Fibroblast of villous mesenchyme (primary cell): ENCODE results near the gene BORCS6. TPM values are rescaled to one million over a fixed set of nuclear protein-coding genes. Genes with fewer than 3 reads are reported as not detected.
A peak's percentile ranks its signal among the peaks of the same experiment; 100 is the strongest.

Source experiments
- DNase-seq: peaks from one replicate; pipeline ENCODE4 v3.0.0-alpha.2; 2010; ENCODE audit warnings: low read depth
- H3K4me3 ChIP-seq: 2 replicates; pipeline ENCODE4 v1.5.1; 2011; ENCODE audit warnings: low read depth, mild to moderate bottlenecking, low read length
- total RNA-seq: library from RNA; depleted of rRNA; stranded (reverse); fragments of >200 nt; gene quantifications from 2 replicates; pipeline ENCODE4 v1.2.3, GENCODE V29; 2012
- TF ChIP-seq, protein P1 (sequence below): IDR thresholded peaks from 2 replicates; pipeline ENCODE4 v1.5.1; 2012; ENCODE audit warnings: low read depth, mild to moderate bottlenecking, low read length; ENCODE audit not compliant: insufficient read depth

The BORCS6 gene
- total RNA-seq, 1 donor = 6.0 TPM

DNA sequence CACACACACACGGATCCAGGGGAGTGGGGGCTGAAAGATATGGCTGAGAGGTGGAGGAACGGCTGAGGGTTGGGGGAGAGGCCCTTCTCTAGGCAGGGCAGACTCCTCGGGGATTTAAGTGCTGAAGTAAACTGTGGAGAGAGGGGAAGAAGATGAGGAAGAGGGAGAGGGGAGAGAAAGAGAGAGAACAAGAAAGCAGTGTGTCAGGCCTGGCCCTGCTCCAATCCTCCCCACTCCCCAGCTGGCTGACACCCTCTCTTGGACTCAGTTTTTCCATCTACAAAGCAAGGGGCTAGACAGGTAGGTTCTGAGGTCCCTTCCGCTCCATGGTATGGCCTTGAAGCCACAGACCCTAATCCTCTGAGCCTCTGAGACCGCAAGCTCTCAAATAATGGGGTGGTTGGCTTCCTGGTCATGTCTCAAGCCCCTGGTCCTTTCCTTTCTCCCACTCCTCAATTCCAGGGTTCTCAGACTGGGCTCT, 29.2 kb downstream of the BORCS6 start:
- TF ChIP-seq, protein P1, sequence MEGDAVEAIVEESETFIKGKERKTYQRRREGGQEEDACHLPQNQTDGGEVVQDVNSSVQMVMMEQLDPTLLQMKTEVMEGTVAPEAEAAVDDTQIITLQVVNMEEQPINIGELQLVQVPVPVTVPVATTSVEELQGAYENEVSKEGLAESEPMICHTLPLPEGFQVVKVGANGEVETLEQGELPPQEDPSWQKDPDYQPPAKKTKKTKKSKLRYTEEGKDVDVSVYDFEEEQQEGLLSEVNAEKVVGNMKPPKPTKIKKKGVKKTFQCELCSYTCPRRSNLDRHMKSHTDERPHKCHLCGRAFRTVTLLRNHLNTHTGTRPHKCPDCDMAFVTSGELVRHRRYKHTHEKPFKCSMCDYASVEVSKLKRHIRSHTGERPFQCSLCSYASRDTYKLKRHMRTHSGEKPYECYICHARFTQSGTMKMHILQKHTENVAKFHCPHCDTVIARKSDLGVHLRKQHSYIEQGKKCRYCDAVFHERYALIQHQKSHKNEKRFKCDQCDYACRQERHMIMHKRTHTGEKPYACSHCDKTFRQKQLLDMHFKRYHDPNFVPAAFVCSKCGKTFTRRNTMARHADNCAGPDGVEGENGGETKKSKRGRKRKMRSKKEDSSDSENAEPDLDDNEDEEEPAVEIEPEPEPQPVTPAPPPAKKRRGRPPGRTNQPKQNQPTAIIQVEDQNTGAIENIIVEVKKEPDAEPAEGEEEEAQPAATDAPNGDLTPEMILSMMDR = no peak
- H3K4me3 ChIP-seq = peak overlapping the region; percentile 12
- no peak for DNase-seq

DNA sequence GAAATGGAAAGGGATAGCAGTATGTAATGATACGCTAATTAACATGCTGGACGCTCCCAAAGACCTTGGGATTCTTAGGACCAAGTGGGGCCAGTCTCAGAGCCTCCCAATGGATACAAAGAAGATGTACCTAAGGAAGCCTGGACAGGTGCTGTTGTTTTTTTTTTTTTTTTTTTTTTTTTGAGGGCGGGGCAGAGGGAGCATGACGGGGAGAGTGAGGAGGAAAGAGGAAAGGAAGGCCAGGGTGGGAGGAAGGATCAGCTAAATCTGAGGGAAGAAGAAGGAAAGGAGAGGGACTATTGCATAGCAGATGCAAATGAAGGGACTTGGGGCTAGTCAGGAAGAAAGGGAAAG, 29.8 kb downstream of the BORCS6 start:
- no peak for DNase-seq
- no peak overlapping the region for H3K4me3 ChIP-seq
- TF ChIP-seq, protein P1 = no peak

DNA sequence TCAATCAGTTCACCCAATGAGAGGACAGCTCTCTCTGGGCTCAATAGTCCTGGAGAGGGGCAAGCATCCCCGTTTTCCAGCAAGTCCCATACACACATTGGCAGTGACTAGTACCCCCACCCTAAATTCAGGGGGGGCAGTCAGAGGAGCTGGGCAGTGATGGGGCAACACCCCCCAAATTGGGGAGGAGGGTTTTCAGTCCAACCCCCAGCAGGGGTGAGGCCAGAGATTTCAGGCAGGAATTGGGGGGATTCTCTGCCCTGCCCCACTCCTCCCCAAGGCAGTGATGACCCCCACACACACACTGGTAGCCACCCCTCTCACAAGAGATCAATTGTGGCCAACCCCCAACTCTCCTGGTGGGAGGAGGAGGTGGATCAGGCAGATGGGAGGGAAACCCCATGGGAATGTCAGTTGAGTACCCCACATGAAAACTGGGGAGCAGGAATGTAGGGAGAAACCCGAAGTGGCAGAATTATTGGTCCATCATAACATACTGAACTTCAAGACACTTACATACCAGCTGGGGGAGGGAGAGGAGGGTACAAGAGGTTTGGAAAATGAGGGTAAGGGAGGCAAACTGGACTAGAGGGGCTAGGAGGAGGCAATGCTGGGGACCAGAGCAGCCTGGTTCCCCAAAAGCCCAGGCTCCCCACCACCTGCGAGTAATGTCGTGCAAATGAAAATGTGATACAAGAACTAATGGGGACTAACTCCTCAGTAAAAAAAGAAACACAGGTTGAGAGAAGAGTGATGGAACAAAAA, 30.3 kb downstream of the BORCS6 start:
- TF ChIP-seq, protein P1 = no peak
- DNase-seq = no peak

DNA sequence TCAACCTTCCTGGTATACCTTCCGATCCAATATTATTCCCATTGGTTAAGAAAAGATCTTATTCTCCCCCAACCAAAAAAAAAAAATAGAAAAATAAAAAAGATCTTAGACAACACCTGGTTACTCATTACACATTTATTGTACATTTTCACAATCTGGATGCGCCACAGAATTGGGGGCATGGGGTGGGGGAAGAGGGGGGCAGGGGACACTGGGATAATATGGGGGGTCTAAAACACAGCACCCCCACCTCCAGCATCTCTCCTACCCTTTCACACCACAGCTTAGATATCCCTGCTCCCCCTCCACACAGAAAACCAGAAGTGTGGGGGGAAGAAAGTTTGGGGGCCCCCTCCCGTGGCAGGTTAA, 31.0 kb downstream of the BORCS6 start:
- TF ChIP-seq, protein P1 = no peak
- no peak overlapping the region for H3K4me3 ChIP-seq
- DNase-seq = no peak

More for the DNA sequence above, 30.3 kb downstream of the BORCS6 start:
- no peak overlapping the region for H3K4me3 ChIP-seq

DNA sequence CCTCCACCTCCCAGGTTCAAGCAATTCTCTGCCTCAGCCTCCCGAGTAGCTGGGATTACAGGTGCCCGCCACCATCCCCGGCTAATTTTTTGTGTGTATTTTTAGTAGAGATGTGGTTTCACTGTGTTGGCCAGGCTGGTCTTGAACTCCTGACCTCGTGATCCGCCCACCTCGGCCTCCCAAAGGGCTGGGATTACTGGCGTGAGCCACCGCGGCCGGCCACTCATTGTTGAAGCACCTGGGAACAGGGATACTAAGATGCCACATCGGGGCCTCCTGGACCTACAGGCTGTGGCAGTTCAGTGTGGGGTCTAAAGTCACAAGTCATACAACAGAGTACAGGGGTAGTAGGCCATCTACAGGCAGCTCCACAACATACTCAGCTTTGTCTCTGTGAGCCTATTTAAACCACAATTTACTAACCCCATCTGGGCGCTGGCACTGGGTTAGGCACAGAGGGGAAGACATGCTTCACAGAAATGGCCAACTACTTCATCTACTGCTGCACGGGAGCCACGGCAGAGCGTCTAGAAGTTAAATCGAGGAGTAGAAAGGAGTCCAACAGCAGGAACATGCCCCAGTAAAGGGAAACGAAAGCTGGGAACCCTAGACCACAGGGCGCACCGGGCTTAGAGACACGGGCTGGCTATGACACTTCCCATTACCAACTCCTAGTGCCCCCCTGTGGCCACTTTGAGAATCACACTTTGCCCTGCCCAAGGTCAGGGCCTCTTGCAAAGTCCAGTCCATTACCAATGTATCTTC, 31.5 kb downstream of the BORCS6 start:
- TF ChIP-seq, protein P1 = peak; percentile 88
- DNase-seq = peak; percentile 93
- H3K4me3 ChIP-seq = no peak overlapping the region

DNA sequence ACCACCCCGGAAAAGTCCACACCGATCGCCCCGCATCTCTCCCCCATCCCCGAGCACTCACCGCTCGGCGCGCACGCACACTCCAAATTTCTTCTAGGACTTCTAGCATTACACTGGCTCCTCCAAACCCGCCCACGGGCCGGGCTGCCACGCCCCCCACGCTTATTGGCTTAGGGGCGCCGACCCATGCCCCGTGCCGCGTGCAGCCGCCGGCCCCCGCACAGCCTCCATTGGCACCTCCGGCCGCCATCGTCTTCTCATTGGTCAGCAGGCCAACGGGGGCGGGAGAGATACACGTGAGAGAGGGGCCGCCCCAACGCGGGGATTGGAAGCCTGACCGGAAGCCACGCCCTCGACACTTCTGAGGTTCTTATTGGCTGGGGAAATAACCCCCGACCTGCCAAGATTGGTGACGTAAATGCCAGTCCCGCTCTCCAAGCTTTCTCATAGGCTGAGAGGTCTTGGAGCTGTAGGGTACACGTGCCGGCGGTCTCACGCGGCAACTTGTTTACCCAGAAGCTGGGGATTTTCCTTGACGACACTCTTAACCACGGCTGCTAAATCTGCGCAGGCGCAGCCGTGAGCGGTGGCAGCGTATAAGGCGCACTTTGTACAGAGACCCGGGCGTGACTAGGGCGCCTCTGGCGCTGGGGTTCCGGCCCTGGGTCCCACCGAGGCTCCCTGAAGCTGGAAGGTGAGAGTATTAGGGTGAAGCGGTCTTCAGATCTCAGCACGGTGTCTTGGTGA, 33.6 kb downstream of the BORCS6 start:
- peak overlapping the region; percentile 100 for H3K4me3 ChIP-seq
- TF ChIP-seq, protein P1 = peak; percentile 8
- peak; percentile 100 for DNase-seq
